Caco-2 (cell line): Measurements from ENCODE around the gene DUSP5. TPM values are rescaled to one million over a fixed set of nuclear protein-coding genes. Genes with fewer than 3 reads are reported as not detected.

ENCODE experiments used
- BruUV-seq: library from RNA; stranded (reverse); fragments of 400-500 nt; replicated peaks from 2 replicates; lab custom pipeline; 2021; lab: Mats Ljungman, UMichigan
- CTCF ChIA-PET: fragments of 300-600 bp; sonication (Branson Sonifier 250); formaldehyde crosslinking; loops from one replicate; lab custom pipeline; 2022; ENCODE audit warnings: antibody characterized with exemption; lab: Charles Lee
- POLR2A ChIA-PET: fragments of 300-600 bp; sonication (Branson Sonifier 250); formaldehyde crosslinking; loops from one replicate; lab custom pipeline; 2022; ENCODE audit warnings: antibody characterized with exemption; lab: Charles Lee
- DNase-seq, 2 experiments: peaks; one replicate each; pipeline versions ENCODE4 v3.0.0 to v3.0.0-alpha.2; 2020 to 2022
- H3K27me3 ChIP-seq: replicated peaks from 2 replicates; pipeline ENCODE4 v1.6.0; 2011; ENCODE audit warnings: low read length; ENCODE audit not compliant: control insufficient read depth, insufficient read depth
- H3K36me3 ChIP-seq: 2 replicates; pipeline ENCODE4 v1.5.1; 2011; ENCODE audit warnings: low read length; ENCODE audit not compliant: control insufficient read depth, insufficient read depth
- H3K4me1 ChIP-seq: fragments of 250-450 bp; sonication (Bioruptor Pico); 2 replicates; pipeline ENCODE4 v1.5.1; 2020; ENCODE audit warnings: mild to moderate bottlenecking
- H3K4me3 ChIP-seq: 2 replicates; pipeline ENCODE4 v1.5.1; 2011; ENCODE audit warnings: low read depth, mild to moderate bottlenecking, control low read depth, low read length
- H3K9me3 ChIP-seq: fragments of 250-450 bp; sonication (Bioruptor Pico); 2 replicates; pipeline ENCODE4 v1.5.1; 2020; ENCODE audit warnings: mild to moderate bottlenecking, moderate library complexity
- H3K27ac Mint-ChIP-seq: one replicate; pipeline ENCODE4 v1.8.0; 2022; ENCODE audit warnings: mixed read lengths; ENCODE audit not compliant: unreplicated experiment
- H3K27me3 Mint-ChIP-seq: one replicate; pipeline ENCODE4 v1.8.0; 2022; ENCODE audit warnings: mixed read lengths; ENCODE audit not compliant: insufficient read depth, unreplicated experiment
- H3K36me3 Mint-ChIP-seq: one replicate; pipeline ENCODE4 v1.8.0; 2022; ENCODE audit warnings: mild to moderate bottlenecking, mixed read lengths; ENCODE audit not compliant: insufficient read depth, unreplicated experiment
- H3K4me1 Mint-ChIP-seq: one replicate; pipeline ENCODE4 v1.8.0; 2022; ENCODE audit warnings: low read depth, mixed read lengths; ENCODE audit not compliant: unreplicated experiment
- H3K4me3 Mint-ChIP-seq: one replicate; pipeline ENCODE4 v1.8.0; 2022; ENCODE audit warnings: mild to moderate bottlenecking, moderate library complexity, mixed read lengths; ENCODE audit not compliant: unreplicated experiment
- H3K9me3 Mint-ChIP-seq: one replicate; pipeline ENCODE4 v1.8.0; 2022; ENCODE audit warnings: mixed read lengths; ENCODE audit not compliant: unreplicated experiment
- CTCF ChIP-seq, 2 experiments: fragments of 200-600 bp in 1 of 2; IDR thresholded peaks; 1 replicate in 1 of 2; 2 replicates in 1 of 2; pipeline versions ENCODE4 v1.5.1 to v1.8.0; 2011 to 2022; ENCODE audit warnings: antibody characterized with exemption in 1 of 2, control low read depth in 1 of 2, inconsistent platforms in 1 of 2, low read depth in 1 of 2, low read length in 1 of 2, mild to moderate bottlenecking in 1 of 2, moderate library complexity in 1 of 2; ENCODE audit not compliant: insufficient read depth in 1 of 2, severe bottlenecking in 1 of 2, unreplicated experiment in 1 of 2
- intact Hi-C: fragments of 100-400 bp; cut with micrococcal nuclease; formaldehyde crosslinking; loops from one replicate; pipeline ENCODE4 v1.10.0; 2022; ENCODE audit not compliant: unreplicated experiment
- total RNA-seq: library from RNA; stranded (reverse); gene quantifications from 2 replicates; pipeline ENCODE4 v1.2.3, GENCODE V29; 2022

Gene DUSP5
- total RNA-seq, 1 experiment from 2014 or later, result 15.0 TPM

DNA sequence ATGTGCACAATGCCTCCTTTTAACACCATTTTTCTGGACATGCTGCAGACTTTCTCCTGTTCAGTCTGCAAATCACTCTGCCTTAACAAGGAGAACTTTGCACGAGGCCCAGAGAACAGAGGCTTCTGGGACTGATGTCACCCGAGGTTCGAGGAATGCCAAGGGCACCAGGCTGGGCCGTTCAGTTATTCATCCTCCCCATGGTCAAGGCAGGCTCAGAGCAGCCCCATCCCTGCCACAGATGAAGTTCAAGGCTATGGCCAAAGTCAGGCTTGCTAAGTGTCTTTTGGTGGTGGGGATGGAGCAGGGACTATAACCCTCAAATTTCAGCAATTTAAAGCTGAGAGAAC is 9.4 kb upstream of the DUSP5 start:
- H3K4me1 ChIP-seq, result peaks cover 37% of the 10 kb centered on the region
- no peaks in the 10 kb centered on the region for H3K27me3 ChIP-seq
- no peaks in the 10 kb centered on the region for H3K36me3 Mint-ChIP-seq
- no peaks in the 10 kb centered on the region for H3K9me3 Mint-ChIP-seq
- H3K27me3 Mint-ChIP-seq, result no peaks in the 10 kb centered on the region
- BruUV-seq, result no TSS peak
- H3K4me1 Mint-ChIP-seq, result peaks cover 21% of the 10 kb centered on the region
- TF ChIP-seq CTCF (IDR thresholded peaks at IDR 0.05; ENCODE audit: insufficient read depth in 1 of 2, low read depth in 1 of 2, low read length in 1 of 2, severe bottlenecking in 1 of 2, unreplicated experiment in 1 of 2), result no peak
- CTCF ChIA-PET, result no interaction called here
- no peaks in the 10 kb centered on the region for H3K36me3 ChIP-seq
- POLR2A ChIA-PET, result no interaction called here
- H3K4me3 ChIP-seq, result no peak overlapping the region
- H3K27ac Mint-ChIP-seq, result no peak overlapping the region
- intact Hi-C loops, result no loop called here
- H3K9me3 ChIP-seq, result no peaks in the 10 kb centered on the region
- H3K4me3 Mint-ChIP-seq, result no peak overlapping the region
- DNase-seq, result no peak

- no peak for TF ChIP-seq CTCF (IDR thresholded peaks at IDR 0.05; ENCODE audit: insufficient read depth in 1 of 2, low read depth in 1 of 2, low read length in 1 of 2, severe bottlenecking in 1 of 2, unreplicated experiment in 1 of 2)
- Mint-ChIP-seq H3K36me3 (no peaks in the 10 kb centered on the region), H3K4me3 (no peak overlapping the region), H3K9me3 (no peaks in the 10 kb centered on the region), H3K4me1 (peaks cover 21% of the 10 kb centered on the region), H3K27ac (no peak overlapping the region), H3K27me3 (no peaks in the 10 kb centered on the region)
- no peak for DNase-seq
- ChIA-PET POLR2A (no interaction called here), CTCF (no interaction called here)
- BruUV-seq, result no TSS peak
- intact Hi-C loops, result no loop called here
- Histone ChIP-seq H3K4me1 (peaks cover 33% of the 10 kb centered on the region), H3K36me3 (no peaks in the 10 kb centered on the region), H3K9me3 (no peaks in the 10 kb centered on the region), H3K27me3 (no peaks in the 10 kb centered on the region), H3K4me3 (no peak overlapping the region)
Observed at GRCh38 chr10:110488940-110489339, 8.8 kb upstream of the DUSP5 start.

- BruUV-seq, result no TSS peak
- POLR2A ChIA-PET, result no interaction called here
- no peak for DNase-seq
- Histone ChIP-seq H3K9me3 (no peaks in the 10 kb centered on the region), H3K4me1 (peaks cover 25% of the 10 kb centered on the region), H3K4me3 (no peak overlapping the region), H3K27me3 (no peaks in the 10 kb centered on the region), H3K36me3 (no peaks in the 10 kb centered on the region)
- intact Hi-C loops, result no loop called here
- CTCF ChIA-PET, result no interaction called here
- no peak for TF ChIP-seq CTCF (IDR thresholded peaks at IDR 0.05; ENCODE audit: insufficient read depth in 1 of 2, low read depth in 1 of 2, low read length in 1 of 2, severe bottlenecking in 1 of 2, unreplicated experiment in 1 of 2)
- no peak overlapping the region for H3K4me3 Mint-ChIP-seq
- no peaks in the 10 kb centered on the region for H3K9me3 Mint-ChIP-seq
- peaks cover 25% of the 10 kb centered on the region for H3K4me1 Mint-ChIP-seq
- no peaks in the 10 kb centered on the region for H3K27me3 Mint-ChIP-seq
- H3K36me3 Mint-ChIP-seq, result no peaks in the 10 kb centered on the region
- no peak overlapping the region for H3K27ac Mint-ChIP-seq
Observed at GRCh38 chr10:110490640-110491039, 7.1 kb upstream of the DUSP5 start.
